ENCODE measurements around the gene PSME3IP1. TPM values are rescaled to one million over a fixed set of nuclear protein-coding genes. Genes with fewer than 3 reads are reported as not detected.

Gene PSME3IP1
- total and polyA plus RNA-seq, 2 donors from 2014 or later, result 79.1 to 84.6 TPM

GRCh38 chr16:57127037-57127763, 58.6 kb downstream of the PSME3IP1 start:
- no peaks in the 10 kb centered on the region for H3K27me3 ChIP-seq (ENCODE audit: control insufficient read depth, insufficient read depth, low read length)
- H3K9ac ChIP-seq (ENCODE audit: low read length in 3 of 3), result no peak overlapping the region
- TF ChIP-seq CTCF (IDR thresholded peaks at IDR 0.05; ENCODE audit: borderline replicate concordance, extremely low read depth, insufficient read depth), result no peak
- no peaks in the 10 kb centered on the region for H3K36me3 ChIP-seq (ENCODE audit: control insufficient read depth in 2 of 3, insufficient read depth in 3 of 3, low read length in 3 of 3)
- intact Hi-C loops (cut with DNase I), result no loop called here
- no peaks in the 10 kb centered on the region for H3K9me3 ChIP-seq (ENCODE audit: control insufficient read depth in 2 of 3, insufficient read depth in 1 of 3, low read length in 3 of 3)
- DNase-seq (no peak), FAIRE-seq (no peak)
- no peaks in the 10 kb centered on the region for H3K4me1 ChIP-seq (ENCODE audit: control insufficient read depth in 2 of 3, insufficient read depth in 2 of 3, low read depth in 1 of 3, low read length in 3 of 3)
- H3K27ac ChIP-seq (ENCODE audit: low read depth in 2 of 2, low read length in 2 of 2), result no peak overlapping the region
- H3K4me3 ChIP-seq (ENCODE audit: low read length in 3 of 3), result no peak overlapping the region

DNA sequence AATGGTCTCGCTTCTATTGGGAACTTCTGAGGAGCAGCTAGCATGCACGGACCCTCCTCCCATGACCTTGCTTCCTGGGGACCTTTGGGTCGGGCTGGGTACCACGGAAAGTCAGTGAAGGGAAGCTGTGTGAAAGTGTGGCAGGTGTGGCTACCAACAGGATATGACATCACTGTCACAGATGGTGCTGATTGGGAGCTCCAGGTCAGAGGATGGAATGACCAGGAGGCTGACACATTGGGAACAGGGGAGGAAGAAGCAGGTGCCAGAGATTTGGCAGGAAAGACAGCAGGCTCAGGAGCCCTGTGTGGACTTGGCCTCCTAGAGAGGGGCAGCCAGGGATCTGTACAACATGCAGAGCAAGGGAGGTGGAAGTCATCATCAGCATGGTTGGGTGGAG, 59.4 kb downstream of the PSME3IP1 start:
- no peaks in the 10 kb centered on the region for H3K36me3 ChIP-seq (ENCODE audit: control insufficient read depth in 2 of 3, insufficient read depth in 3 of 3, low read length in 3 of 3)
- no peak for DNase-seq
- no peak for FAIRE-seq
- H3K9ac ChIP-seq (ENCODE audit: low read length in 3 of 3), result no peak overlapping the region
- intact Hi-C loops (cut with DNase I), result no loop called here
- no peak for TF ChIP-seq CTCF (IDR thresholded peaks at IDR 0.05; ENCODE audit: borderline replicate concordance, extremely low read depth, insufficient read depth)
- no peaks in the 10 kb centered on the region for H3K9me3 ChIP-seq (ENCODE audit: control insufficient read depth in 2 of 3, insufficient read depth in 1 of 3, low read length in 3 of 3)
- H3K27me3 ChIP-seq (ENCODE audit: control insufficient read depth, insufficient read depth, low read length), result no peaks in the 10 kb centered on the region
- no peak overlapping the region for H3K27ac ChIP-seq (ENCODE audit: low read depth in 2 of 2, low read length in 2 of 2)
- H3K4me3 ChIP-seq (ENCODE audit: low read length in 3 of 3), result no peak overlapping the region
- H3K4me1 ChIP-seq (ENCODE audit: control insufficient read depth in 2 of 3, insufficient read depth in 2 of 3, low read depth in 1 of 3, low read length in 3 of 3), result no peaks in the 10 kb centered on the region

- no peak for DNase-seq
- no peak overlapping the region for H3K4me3 ChIP-seq (ENCODE audit: low read length in 3 of 3)
- H3K27me3 ChIP-seq (ENCODE audit: control insufficient read depth, insufficient read depth, low read length), result no peaks in the 10 kb centered on the region
- H3K27ac ChIP-seq (ENCODE audit: low read depth in 2 of 2, low read length in 2 of 2), result no peak overlapping the region
- intact Hi-C loops (cut with DNase I), result no loop called here
- TF ChIP-seq CTCF (IDR thresholded peaks at IDR 0.05; ENCODE audit: borderline replicate concordance, extremely low read depth, insufficient read depth), result no peak
- H3K4me1 ChIP-seq (ENCODE audit: control insufficient read depth in 2 of 3, insufficient read depth in 2 of 3, low read depth in 1 of 3, low read length in 3 of 3), result no peaks in the 10 kb centered on the region
- H3K9me3 ChIP-seq (ENCODE audit: control insufficient read depth in 2 of 3, insufficient read depth in 1 of 3, low read length in 3 of 3), result no peaks in the 10 kb centered on the region
- no peak for FAIRE-seq
- no peaks in the 10 kb centered on the region for H3K36me3 ChIP-seq (ENCODE audit: control insufficient read depth in 2 of 3, insufficient read depth in 3 of 3, low read length in 3 of 3)
- no peak overlapping the region for H3K9ac ChIP-seq (ENCODE audit: low read length in 3 of 3)
Measured at GRCh38 chr16:57125969-57126368, 59.9 kb downstream of the PSME3IP1 start.

DNA sequence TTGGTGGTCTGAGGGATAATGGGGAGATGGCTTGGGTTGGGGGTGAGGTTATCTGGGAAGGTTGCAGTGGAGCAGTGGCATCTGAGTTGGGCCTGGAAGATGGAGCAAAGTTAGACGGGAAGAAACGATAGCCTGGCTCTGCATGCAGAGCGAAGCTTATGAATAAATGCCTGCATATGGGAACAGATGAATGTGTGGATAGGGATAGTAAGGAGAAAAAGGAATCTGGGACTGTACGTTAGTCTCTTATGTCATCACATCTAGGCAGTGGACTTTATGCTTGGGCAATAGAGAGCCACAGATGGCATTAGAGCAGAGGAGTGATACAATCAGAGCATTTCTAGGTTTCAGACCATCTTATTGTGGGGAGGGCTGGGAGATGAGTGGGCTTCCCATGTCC, 60.5 kb downstream of the PSME3IP1 start:
- intact Hi-C loops (cut with DNase I), result no loop called here
- no peak for DNase-seq
- no peaks in the 10 kb centered on the region for H3K36me3 ChIP-seq (ENCODE audit: control insufficient read depth in 2 of 3, insufficient read depth in 3 of 3, low read length in 3 of 3)
- no peaks in the 10 kb centered on the region for H3K4me1 ChIP-seq (ENCODE audit: control insufficient read depth in 2 of 3, insufficient read depth in 2 of 3, low read depth in 1 of 3, low read length in 3 of 3)
- no peak overlapping the region for H3K27ac ChIP-seq (ENCODE audit: low read depth in 2 of 2, low read length in 2 of 2)
- TF ChIP-seq CTCF (IDR thresholded peaks at IDR 0.05; ENCODE audit: borderline replicate concordance, extremely low read depth, insufficient read depth), result no peak
- no peak overlapping the region for H3K9ac ChIP-seq (ENCODE audit: low read length in 3 of 3)
- no peak overlapping the region for H3K4me3 ChIP-seq (ENCODE audit: low read length in 3 of 3)
- H3K9me3 ChIP-seq (ENCODE audit: control insufficient read depth in 2 of 3, insufficient read depth in 1 of 3, low read length in 3 of 3), result no peaks in the 10 kb centered on the region
- no peak for FAIRE-seq
- no peaks in the 10 kb centered on the region for H3K27me3 ChIP-seq (ENCODE audit: control insufficient read depth, insufficient read depth, low read length)

Data from kidney (tissue), 14 donors.